Frontal cortex (tissue), 4 donors: ENCODE measurements around the gene PIEZO2. TPM values are rescaled to one million over a fixed set of nuclear protein-coding genes. Genes with fewer than 3 reads are reported as not detected.
"Not testable (repeated sequence)": the region's sequence is repeated elsewhere in the genome, so short reads cannot be mapped to it uniquely, and the experiment has no call there.

Experiments
- DNase-seq, 2 donors: peaks; one replicate each; pipeline ENCODE4 v3.0.0; 2012; ENCODE audit warnings: low spot score in 2 of 2
- FAIRE-seq: peaks from 2 replicates; lab custom pipeline; 2012; peaks lifted over from hg19 to GRCh38; lab: Jason Lieb, UNC
- total RNA-seq: library from RNA; depleted of rRNA; stranded (reverse); fragments of >200 nt; gene quantifications from one replicate; pipeline ENCODE4 v1.2.3, GENCODE V29; 2014
- donor health status: control.
- donor health status: control.
- donor health status: control.

PIEZO2 gene
- total RNA-seq = 2.4 TPM

GRCh38 chr18:11149441-11150270 lies at the start of gene PIEZO2:
PIEZO2 (minus strand) TSS chr18:11149569; CDS start chr18:11148588, 981 bp downstream.
- no peak for FAIRE-seq
- DNase-seq = peak; percentile 74 to 90

DNA sequence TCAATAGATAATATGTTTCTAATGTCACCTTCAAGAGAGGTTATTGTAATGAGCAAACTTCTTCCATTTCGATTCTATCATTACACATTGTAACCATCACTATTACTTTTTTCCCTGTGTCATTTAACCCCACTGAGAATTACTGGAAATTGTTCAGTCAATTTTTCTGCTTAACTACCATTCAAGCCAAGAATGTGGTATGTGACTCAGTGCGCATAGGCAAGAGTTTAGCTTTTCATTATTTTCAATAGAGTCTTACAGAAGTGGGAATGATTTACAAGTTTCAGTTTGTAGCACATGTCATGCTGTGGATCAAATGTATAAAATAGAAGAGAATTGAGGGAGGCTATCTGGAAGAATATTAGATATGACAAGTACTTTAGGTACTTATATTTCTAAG lies 34.3 kb upstream of the PIEZO2 start:
- DNase-seq = no peak
- no peak for FAIRE-seq

- DNase-seq, FAIRE-seq: not testable (repeated sequence)
These were observed 32.3 kb upstream of the PIEZO2 start for GRCh38 chr18:11181629-11182028.

- no peak for FAIRE-seq
These were observed 30.7 kb upstream of the PIEZO2 start for GRCh38 chr18:11179959-11180519.

DNA sequence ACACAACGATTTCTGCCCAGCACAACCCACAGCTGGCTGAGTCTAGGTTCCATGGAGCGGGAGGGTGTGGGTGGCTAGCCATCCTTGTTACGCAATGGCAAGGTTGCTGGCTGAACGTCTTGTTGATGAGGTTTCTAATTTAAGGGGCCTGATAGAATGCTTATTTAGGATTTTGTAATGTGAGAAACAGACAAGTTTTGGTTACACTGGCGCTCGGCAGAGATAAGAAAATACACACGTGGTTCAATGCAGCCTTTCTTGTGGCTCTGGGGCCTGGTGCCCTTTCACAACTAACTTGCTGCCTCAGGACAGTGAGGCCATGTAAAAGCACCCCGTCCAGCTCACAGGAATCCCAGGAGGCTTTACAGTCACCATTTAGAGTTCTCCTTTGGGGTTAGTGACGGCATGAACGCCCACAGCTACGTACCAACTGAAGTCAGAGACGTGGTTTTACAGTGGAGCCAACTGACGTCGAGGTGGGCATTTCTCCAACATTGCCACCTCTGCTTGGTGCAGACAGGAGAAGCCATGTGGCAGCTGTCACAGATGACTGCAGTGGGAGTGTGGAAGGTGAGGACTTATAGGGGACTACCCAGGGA lies 29.7 kb upstream of the PIEZO2 start:
- DNase-seq = peak in 1 of 2 donors; percentile 8
- no peak for FAIRE-seq

More at GRCh38 chr18:11179959-11180519, 30.7 kb upstream of the PIEZO2 start:
- DNase-seq = no peak

- FAIRE-seq (no peak), DNase-seq (no peak)
These were observed 28.0 kb upstream of the PIEZO2 start for GRCh38 chr18:11177382-11177781.

- FAIRE-seq (no peak), DNase-seq (no peak)
These were observed 27.1 kb upstream of the PIEZO2 start for GRCh38 chr18:11176481-11176881.

DNA sequence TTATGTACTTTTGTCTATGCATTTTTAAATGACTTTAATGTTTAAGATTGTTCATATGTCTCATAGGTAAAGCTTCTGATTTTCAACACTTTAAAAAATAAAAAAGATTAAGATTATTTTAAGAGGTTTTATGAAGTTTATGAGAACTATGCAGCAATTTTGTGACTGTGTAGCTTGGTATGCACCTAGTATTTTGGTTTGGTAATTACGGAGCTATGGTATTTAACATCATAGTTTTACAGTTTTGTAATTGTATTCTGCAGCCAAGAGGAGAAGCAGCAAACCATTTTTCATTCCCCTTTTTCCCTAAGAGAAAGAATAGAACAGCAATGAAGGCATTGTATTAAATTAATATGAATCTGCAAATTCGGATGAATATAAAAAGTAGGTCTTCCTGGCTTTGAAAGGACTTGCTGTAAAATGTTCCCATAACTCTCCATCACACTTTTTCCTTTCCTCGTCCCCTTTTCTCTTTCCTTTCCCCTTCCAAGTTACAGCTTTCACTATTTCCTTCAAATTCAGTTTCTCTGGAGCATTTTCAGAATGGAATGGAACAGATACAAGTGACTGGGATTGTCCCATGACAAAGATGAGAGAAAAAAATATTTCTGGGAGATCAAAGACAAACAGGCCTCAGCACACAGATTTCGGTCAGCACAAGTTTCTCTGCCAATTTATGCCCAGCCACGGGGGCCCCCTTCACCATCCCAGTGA lies 26.1 kb upstream of the PIEZO2 start:
- no peak for FAIRE-seq
- no peak for DNase-seq

DNA sequence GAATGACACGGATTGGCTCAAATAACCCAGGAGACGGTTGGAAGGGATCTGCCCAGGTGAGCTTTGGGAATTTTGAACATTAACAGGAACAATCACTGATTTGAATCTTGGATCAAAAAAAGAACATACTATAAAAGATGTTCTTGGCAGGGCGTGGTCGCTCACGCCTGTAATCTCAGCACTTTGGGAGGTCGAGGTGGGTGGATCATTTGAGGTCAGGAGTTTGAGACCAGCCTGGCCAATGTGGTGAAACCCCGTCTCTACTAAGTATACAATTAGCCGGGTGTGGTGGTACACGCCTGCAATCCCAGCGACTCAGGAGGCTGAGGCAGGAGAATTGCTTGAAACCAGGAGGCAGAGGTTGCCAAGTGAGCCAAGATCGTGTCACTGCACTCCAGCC lies 24.8 kb upstream of the PIEZO2 start:
- FAIRE-seq, DNase-seq: not testable (repeated sequence)

GRCh38 chr18:11167778-11168177 lies 18.4 kb upstream of the PIEZO2 start:
- no peak for DNase-seq
- FAIRE-seq = no peak

DNA sequence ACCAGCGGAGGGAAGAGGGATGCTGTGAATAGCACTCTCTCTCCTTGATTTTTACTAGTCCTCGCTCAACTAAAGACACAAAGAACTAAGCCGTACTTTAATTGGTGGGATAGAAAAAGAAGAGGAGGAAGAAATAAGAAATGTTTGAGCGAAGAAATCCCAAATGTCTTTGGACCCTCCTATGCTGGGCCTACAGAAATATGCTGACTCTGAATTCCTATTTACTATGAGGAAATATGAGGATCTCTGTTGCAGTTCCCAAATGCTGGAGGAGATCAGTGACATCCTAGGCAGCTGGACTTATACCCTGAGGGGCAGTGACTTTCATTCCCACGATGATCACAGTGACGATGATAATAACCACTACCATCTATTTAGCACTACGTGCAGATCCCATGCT lies 16.6 kb upstream of the PIEZO2 start:
- FAIRE-seq (no peak), DNase-seq (no peak)

GRCh38 chr18:11165138-11165537 lies 15.8 kb upstream of the PIEZO2 start:
- FAIRE-seq (no peak), DNase-seq (no peak)

DNA sequence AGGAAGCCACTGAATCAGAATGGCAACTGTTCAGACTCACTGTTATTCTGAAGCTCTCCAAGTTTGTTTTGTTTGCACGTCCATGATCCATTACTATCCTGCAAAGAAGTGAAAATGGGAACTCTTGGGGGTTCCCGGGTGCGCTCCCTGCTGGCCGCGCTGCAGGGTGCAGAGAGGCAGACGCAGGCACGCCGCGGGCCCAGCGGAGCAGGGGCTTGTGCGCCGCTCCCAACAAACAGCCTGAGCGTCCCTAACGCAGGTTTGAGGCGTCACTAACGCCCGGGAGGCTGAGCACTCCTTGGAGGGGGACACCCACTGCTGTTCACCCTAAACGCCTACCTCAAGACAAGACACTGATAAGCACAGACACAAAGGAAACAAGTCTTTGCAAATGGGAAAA lies 14.3 kb upstream of the PIEZO2 start:
- DNase-seq = no peak
- FAIRE-seq = no peak

DNA sequence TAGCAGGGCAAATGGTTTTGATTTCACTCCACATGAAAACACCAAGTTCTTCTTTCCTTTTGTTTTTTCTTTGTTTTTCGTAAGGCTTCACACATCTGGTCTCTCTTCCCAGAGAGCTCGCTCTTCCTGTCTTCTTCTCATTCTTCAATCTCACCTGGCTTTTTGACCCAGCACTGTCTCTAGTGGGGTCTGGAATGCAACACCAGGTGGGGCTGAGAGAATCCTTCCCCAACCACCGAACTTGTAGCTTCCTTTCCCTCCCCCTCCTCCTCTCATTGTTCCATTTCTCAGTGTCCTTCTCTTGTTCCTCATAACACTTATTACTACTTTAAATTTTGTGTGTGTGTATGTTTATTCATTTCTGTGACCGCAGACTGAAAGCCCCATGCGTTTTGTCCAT lies 13.5 kb upstream of the PIEZO2 start:
- no peak for DNase-seq
- no peak for FAIRE-seq

DNA sequence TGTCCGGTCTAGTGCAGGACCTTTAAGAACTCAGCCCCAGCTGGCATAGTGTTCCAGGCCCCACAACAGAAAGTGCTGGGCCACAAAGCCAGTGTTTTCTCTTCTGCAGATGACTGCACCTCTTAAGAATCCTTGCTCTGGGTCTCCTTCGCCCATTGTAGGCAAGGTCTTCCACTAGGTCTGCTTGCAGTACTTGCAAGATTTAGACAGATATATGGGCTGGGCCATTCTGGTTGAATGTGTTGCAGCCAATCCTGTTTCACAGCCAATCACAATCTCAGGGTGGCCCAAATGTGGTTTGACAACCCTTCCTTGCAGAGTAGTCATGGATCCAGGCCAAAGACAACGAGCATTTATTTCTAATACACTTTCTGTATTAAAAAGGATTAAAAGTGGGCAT lies 13.1 kb upstream of the PIEZO2 start:
- DNase-seq (no peak), FAIRE-seq (no peak)

GRCh38 chr18:11160313-11160712 lies 10.9 kb upstream of the PIEZO2 start:
- no peak for DNase-seq
- no peak for FAIRE-seq

GRCh38 chr18:11159844-11160243 lies 10.5 kb upstream of the PIEZO2 start:
- FAIRE-seq (no peak), DNase-seq (no peak)

DNA sequence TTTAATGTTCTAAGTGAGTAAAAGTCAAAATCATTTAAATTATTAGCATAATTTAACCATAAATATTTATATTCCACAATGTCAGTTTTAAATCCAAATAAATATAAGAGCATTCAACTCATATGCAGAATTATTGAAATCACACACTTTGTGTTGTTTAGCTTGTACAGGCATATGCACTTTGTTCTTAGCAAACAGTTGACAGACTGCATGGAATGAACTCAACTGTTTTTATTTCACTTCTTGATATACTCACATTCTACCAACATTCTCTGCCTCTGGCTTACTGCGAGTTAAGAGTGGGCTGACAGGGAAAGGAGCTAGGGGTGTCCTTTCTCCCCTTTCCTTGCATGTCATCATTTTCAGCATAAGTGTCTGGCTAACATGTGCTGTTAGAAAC lies 7.6 kb upstream of the PIEZO2 start:
- FAIRE-seq (no peak), DNase-seq (no peak)

DNA sequence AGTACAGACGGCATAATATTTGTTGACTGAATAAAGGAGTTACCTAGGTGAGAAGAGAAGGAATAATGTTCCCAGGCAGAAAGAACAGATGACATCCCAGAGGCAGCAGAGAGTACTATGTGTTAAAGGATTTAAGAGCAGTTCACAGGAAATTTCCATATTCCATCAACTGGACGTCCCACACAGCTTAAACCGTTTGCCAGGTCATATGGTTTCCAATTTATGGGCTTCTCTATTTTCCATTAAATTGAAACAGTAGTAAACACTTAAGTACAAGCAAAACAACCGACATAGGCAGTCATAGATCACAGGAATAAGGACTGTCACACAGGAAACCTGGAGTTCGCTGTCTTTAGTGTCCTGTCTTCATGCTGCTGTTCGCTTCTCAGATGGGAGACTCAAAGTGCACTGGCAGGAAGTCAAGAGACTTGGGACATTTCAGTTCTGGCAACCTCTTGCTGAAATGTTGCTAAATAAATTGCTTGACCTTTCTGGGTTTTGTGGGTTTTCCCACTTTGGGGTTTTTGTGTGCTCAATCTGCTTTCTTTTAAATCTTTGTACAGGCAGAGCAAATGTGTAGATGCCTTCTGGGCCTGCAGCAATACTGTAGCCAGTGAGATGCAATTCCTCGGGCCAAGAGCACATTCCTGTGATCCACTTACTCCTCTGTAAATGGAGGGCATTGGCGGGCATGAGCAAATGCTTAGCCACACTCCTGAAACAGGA lies 5.8 kb upstream of the PIEZO2 start:
- DNase-seq (no peak), FAIRE-seq (no peak)
